ENCODE measurements around the gene PKNOX2.
A peak's percentile ranks its signal among the peaks of the same experiment; 100 is the strongest.

PKNOX2 gene

DNA sequence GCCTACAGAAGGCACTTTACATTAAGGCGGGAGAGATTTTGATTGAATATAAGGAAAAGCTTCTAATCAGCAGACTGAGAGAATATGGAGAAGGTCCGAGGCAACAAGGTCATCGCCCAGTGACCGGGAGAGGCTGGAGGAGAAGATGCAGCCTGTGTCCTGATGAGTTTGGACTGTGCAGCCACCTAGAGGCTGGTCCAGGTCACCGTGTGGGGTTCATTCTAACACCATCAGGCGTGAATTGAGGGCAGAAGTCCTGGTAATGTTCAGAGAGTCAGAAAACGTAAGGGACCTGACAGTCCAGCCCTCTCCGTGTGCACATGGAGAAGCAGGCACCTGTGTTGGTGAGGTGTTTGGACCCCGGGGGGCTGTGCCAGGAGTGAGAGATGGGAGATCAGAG is 228.8 kb downstream of the PKNOX2 start:
- H3K27ac ChIP-seq, result no peak overlapping the region
- TF ChIP-seq ZFX (IDR thresholded peaks at IDR 0.05) (no peak), CTCF (conservative IDR thresholded peaks at IDR 0.05) (peak; percentile 18; the same call in 1 of the 2 replicates)

DNA sequence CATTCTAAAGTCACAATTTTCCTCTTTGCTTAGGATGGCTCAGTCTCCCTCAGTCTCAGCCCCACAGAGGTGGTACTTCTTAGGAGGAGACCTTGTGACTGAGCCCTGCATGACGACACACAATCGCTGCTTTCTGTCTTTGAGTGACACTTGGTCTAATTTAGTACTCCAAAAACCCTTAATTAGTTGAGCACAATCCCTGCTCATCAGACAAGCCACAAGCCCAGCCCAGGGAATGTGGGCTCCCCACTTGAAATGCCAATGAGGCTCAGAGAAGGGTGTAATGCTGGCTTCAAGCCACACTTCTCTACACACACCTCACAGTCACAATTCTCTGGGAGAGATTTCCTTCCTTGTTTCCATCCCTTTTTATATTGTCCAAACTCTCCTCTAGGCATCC is 229.7 kb downstream of the PKNOX2 start:
- TF ChIP-seq ZFX (IDR thresholded peaks at IDR 0.05), result no peak
- no peak for TF ChIP-seq CTCF (conservative IDR thresholded peaks at IDR 0.05)
- no peak overlapping the region for H3K27ac ChIP-seq

- no peak overlapping the region for H3K27ac ChIP-seq
- TF ChIP-seq CTCF (conservative IDR thresholded peaks at IDR 0.05) (no peak), ZFX (IDR thresholded peaks at IDR 0.05) (no peak)
Measured at GRCh38 chr11:125397421-125397820, 232.9 kb downstream of the PKNOX2 start.

GRCh38 chr11:125398475-125398874 is 233.9 kb downstream of the PKNOX2 start:
- H3K27ac ChIP-seq, result no peak overlapping the region
- TF ChIP-seq ZFX (IDR thresholded peaks at IDR 0.05) (no peak), CTCF (conservative IDR thresholded peaks at IDR 0.05) (no peak)

DNA sequence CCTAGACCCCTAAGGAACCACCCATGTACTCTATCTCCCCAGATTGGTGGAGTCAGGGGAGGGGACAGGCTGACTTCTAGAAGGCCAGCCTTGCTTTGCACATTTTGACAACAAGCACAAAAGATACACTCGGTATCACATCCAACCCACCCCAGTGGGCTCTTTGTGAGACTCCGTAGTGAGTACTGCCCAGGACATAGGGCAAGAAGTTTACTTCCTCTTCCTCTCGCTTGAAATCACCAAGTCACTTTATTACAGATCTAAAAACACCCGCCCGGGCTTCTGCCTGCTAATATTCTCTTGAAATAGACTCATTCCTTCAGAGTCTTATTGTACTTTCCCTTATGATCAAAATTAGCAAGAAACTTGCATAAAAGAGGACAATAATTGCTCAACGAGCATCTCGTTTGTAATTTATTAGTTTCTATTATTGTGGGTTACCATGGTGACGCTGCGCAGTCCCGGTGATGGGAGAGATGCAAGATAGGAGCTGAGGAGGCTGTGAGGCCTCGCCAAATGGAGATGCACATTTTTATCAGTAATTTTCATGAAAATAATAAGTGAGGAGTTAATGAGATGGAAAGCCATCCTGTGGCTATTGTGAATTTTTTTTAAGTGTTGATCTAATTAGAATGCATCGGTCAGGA is 234.6 kb downstream of the PKNOX2 start:
- no peak overlapping the region for H3K27ac ChIP-seq
- TF ChIP-seq CTCF (conservative IDR thresholded peaks at IDR 0.05), result no peak
- no peak for TF ChIP-seq ZFX (IDR thresholded peaks at IDR 0.05)

GRCh38 chr11:125399945-125400344 is 235.4 kb downstream of the PKNOX2 start:
- TF ChIP-seq CTCF (conservative IDR thresholded peaks at IDR 0.05), result no peak
- no peak for TF ChIP-seq ZFX (IDR thresholded peaks at IDR 0.05)
- no peak overlapping the region for H3K27ac ChIP-seq

DNA sequence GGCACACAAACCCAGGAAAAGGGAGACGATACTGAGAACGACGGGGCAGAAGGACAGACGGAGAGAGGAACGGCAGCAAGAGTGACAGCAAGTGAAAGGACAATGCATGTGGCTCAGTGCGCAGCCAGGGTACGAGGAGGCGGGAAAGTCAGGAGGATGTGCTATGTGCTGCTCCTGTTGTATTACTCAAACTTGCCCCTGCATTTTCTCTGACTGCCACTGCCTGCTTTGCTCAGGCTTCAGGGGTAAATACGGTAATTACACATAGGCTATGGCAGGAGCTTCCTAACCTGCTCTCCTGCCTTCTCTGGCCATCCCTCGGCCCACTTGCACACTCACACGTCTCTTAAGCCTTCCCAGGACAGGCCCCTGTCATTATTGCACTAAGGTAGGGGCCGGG is 236.7 kb downstream of the PKNOX2 start:
- TF ChIP-seq CTCF (conservative IDR thresholded peaks at IDR 0.05) (no peak), ZFX (IDR thresholded peaks at IDR 0.05) (no peak)
- H3K27ac ChIP-seq, result no peak overlapping the region

All from C4-2B (cell line).